Choroid plexus epithelial cell (primary cell): Measurements from ENCODE around the gene ANK3.

Experiments
- DNase-seq: peaks from one replicate; pipeline ENCODE4 v3.0.0-alpha.2; 2010; ENCODE audit warnings: low read depth
- H3K4me3 ChIP-seq: 2 replicates; pipeline ENCODE4 v1.5.1; 2011; ENCODE audit warnings: low read depth, mild to moderate bottlenecking, control low read depth, low read length, moderate library complexity
- TF ChIP-seq, protein P1 (sequence below): conservative IDR thresholded peaks from 2 replicates; pipeline ENCODE4 v1.5.1; 2011; ENCODE audit warnings: low read depth, mild to moderate bottlenecking, control low read depth, inconsistent platforms, low read length, moderate library complexity

Gene ANK3

DNA sequence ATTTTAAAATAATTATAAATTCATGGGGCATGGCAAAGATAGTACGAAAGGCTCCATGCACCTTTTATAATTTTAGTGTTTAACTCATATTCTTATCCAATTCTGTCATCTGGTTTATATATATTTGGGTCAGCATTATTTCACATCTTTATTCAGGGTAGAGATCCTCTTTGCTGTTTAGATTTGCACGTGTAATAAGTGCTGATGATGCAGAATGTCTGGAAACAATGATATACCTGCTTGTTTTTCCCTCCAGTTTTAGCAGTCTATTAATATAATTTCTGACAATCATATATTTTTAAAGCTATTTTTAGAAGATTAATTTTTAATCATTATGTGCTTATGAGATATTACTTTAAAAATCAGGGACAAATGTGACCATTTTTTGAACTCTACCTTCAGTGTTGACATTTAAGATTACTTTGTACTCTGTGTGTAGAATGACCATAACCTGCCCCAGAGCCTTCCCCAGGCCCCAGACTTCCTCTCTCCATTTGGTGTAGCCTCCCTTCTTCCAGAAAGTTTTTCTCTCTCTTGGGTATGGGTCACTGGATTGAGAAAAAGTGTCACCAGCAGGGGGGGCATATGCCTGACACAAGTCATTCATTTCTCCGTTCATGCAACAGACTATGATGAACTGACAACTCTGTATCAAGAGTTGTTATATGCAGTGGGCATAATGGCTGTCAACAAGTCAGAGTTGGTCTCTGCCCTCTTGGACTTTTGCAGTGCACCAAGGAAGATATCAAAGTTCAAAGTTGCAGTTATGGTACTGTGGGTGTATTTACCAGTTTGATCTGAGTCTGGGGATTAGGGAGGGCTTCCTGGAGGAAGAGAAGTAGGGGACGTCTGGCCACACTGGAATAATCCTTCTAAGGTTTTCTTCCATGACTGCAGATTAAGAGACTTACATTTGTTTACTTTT, 290.7 kb downstream of the ANK3 start:
- no peak overlapping the region for H3K4me3 ChIP-seq
- TF ChIP-seq, protein P1, sequence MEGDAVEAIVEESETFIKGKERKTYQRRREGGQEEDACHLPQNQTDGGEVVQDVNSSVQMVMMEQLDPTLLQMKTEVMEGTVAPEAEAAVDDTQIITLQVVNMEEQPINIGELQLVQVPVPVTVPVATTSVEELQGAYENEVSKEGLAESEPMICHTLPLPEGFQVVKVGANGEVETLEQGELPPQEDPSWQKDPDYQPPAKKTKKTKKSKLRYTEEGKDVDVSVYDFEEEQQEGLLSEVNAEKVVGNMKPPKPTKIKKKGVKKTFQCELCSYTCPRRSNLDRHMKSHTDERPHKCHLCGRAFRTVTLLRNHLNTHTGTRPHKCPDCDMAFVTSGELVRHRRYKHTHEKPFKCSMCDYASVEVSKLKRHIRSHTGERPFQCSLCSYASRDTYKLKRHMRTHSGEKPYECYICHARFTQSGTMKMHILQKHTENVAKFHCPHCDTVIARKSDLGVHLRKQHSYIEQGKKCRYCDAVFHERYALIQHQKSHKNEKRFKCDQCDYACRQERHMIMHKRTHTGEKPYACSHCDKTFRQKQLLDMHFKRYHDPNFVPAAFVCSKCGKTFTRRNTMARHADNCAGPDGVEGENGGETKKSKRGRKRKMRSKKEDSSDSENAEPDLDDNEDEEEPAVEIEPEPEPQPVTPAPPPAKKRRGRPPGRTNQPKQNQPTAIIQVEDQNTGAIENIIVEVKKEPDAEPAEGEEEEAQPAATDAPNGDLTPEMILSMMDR = peak; percentile 37
- no peak for DNase-seq

GRCh38 chr10:60096761-60097513, 292.7 kb downstream of the ANK3 start:
- H3K4me3 ChIP-seq = no peak overlapping the region
- TF ChIP-seq, protein P1 = no peak
- no peak for DNase-seq

GRCh38 chr10:60093317-60093716, 296.4 kb downstream of the ANK3 start:
- TF ChIP-seq, protein P1 = no peak
- no peak for DNase-seq

DNA sequence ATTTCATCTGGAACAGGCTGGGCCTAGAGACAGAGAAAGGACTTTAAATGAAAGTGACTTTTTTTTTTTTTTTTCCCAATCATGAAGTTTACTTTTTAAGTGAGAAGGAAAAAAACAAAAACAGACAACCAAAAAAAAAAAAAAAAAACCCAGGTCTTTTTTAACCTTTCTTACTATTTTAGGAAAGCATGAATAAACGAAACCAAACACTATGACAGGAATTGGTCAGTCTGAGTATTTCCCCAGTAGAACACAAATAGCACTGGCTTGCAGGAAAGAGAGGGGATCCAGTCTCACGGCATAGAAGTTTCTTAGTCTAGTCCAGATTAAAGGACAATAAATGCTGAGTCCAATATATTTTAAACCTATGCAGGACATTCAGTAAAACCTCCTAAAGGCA, 302.8 kb downstream of the ANK3 start:
- DNase-seq = no peak
- H3K4me3 ChIP-seq = no peak overlapping the region
- TF ChIP-seq, protein P1 = no peak

More at GRCh38 chr10:60093317-60093716, 296.4 kb downstream of the ANK3 start:
- H3K4me3 ChIP-seq = no peak overlapping the region

DNA sequence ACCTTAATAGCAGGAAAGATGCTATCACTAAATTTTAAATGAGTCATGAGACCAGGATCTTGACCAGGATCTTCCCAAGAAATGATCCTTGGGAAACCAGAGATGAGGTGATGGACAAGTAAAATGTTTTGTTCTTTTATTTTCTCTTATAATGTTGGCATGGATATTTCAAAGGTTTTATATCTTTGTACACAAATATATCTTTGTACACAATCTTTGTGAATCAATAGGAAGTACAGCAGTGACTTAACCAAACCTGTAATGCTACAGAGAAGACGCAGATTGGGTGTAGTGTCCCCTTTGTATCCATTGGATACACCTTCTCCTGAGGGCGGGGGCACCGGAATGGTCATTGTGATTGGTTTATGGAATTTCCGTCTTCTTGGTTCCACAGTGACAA, 303.3 kb downstream of the ANK3 start:
- no peak overlapping the region for H3K4me3 ChIP-seq
- DNase-seq = no peak
- TF ChIP-seq, protein P1 = no peak

GRCh38 chr10:60082744-60083344, 306.8 kb downstream of the ANK3 start:
- no peak overlapping the region for H3K4me3 ChIP-seq
- DNase-seq = no peak
- TF ChIP-seq, protein P1 = no peak
